MV-4-11 (cell line): ENCODE measurements around the gene SLC25A15.
"Not testable (repeated sequence)": the region's sequence is repeated elsewhere in the genome, so short reads cannot be mapped to it uniquely, and the experiment has no call there.

ENCODE experiments used
- DNase-seq: peaks from one replicate; lab custom pipeline; 2025; lab: John Stamatoyannopoulos, UW

The SLC25A15 gene

GRCh38 chr13:40781717-40782116 is 7.7 kb upstream of the SLC25A15 start:
- peak; percentile 79 for DNase-seq

- DNase-seq, result not testable (repeated sequence)
Observed at GRCh38 chr13:40782971-40783370, 6.4 kb upstream of the SLC25A15 start.

GRCh38 chr13:40784540-40784939 is 4.9 kb upstream of the SLC25A15 start:
- DNase-seq, result no peak

- DNase-seq, result peak; percentile 30
Observed at GRCh38 chr13:40786568-40786996, 2.8 kb upstream of the SLC25A15 start.

GRCh38 chr13:40787062-40787461 is 2.3 kb upstream of the SLC25A15 start:
- DNase-seq, result peak; percentile 36

GRCh38 chr13:40788540-40789274 is 704 bp upstream of the SLC25A15 start:
- peak; percentile 6 for DNase-seq

GRCh38 chr13:40790154-40790616 is 774 bp downstream of the SLC25A15 start:
- no peak for DNase-seq

GRCh38 chr13:40792284-40793051 is 3.1 kb downstream of the SLC25A15 start:
- no peak for DNase-seq

- no peak for DNase-seq
Observed at GRCh38 chr13:40793339-40793738, 3.9 kb downstream of the SLC25A15 start.

GRCh38 chr13:40794414-40795368 is 5.3 kb downstream of the SLC25A15 start:
- no peak for DNase-seq

- no peak for DNase-seq
Observed at GRCh38 chr13:40796649-40797048, 7.2 kb downstream of the SLC25A15 start.

- no peak for DNase-seq
Observed at GRCh38 chr13:40798380-40798779, 9.0 kb downstream of the SLC25A15 start.

- DNase-seq, result no peak
Observed at GRCh38 chr13:40799508-40799907, 10.1 kb downstream of the SLC25A15 start.

- no peak for DNase-seq
Observed at GRCh38 chr13:40800559-40800958, 11.1 kb downstream of the SLC25A15 start.

GRCh38 chr13:40801255-40802217 is 12.1 kb downstream of the SLC25A15 start:
- no peak for DNase-seq

GRCh38 chr13:40803316-40803715 is 13.9 kb downstream of the SLC25A15 start:
- DNase-seq, result no peak

GRCh38 chr13:40806241-40806640 is 16.8 kb downstream of the SLC25A15 start:
- no peak for DNase-seq

- no peak for DNase-seq
Observed at GRCh38 chr13:40809471-40809870, 20.1 kb downstream of the SLC25A15 start.

- peak; percentile 73 for DNase-seq
Observed at GRCh38 chr13:40812102-40812501, 22.7 kb downstream of the SLC25A15 start.

GRCh38 chr13:40812724-40813445 is 23.5 kb downstream of the SLC25A15 start:
- no peak for DNase-seq
